Stomach smooth muscle (tissue), 2 donors: ENCODE measurements around the gene TTC3.
"Not testable (repeated sequence)": the region's sequence is repeated elsewhere in the genome, so short reads cannot be mapped to it uniquely, and the experiment has no call there.

Experiments used
- H3K27ac ChIP-seq: one replicate; pipeline ENCODE4 v1.7.0; 2013; ENCODE audit warnings: mild to moderate bottlenecking, low read length, inconsistent platforms
- H3K27me3 ChIP-seq, 2 donors: one replicate each; pipeline ENCODE4 v1.7.0; 2013; ENCODE audit warnings: low read length in 2 of 2; ENCODE audit not compliant: insufficient read depth in 2 of 2, control insufficient read depth in 1 of 2
- H3K36me3 ChIP-seq, 2 donors: one replicate each; pipeline ENCODE4 v1.7.0; 2013; ENCODE audit warnings: low read length in 2 of 2; ENCODE audit not compliant: control insufficient read depth in 2 of 2, insufficient read depth in 2 of 2
- H3K4me1 ChIP-seq: one replicate; pipeline ENCODE4 v1.7.0; 2013; ENCODE audit warnings: low read length; ENCODE audit not compliant: control insufficient read depth, insufficient read depth
- H3K4me3 ChIP-seq, 2 donors: one replicate each; pipeline ENCODE4 v1.7.0; 2013; ENCODE audit warnings: low read length in 2 of 2
- H3K9ac ChIP-seq, 2 donors: one replicate each; pipeline ENCODE4 v1.7.0; 2013; ENCODE audit warnings: low read length in 2 of 2, mild to moderate bottlenecking in 1 of 2
- H3K9me3 ChIP-seq, 2 donors: one replicate each; pipeline ENCODE4 v1.7.0; 2013; ENCODE audit warnings: low read length in 2 of 2; ENCODE audit not compliant: control insufficient read depth in 2 of 2
- donor health status: healthy.
- donor health status: Pancreatic carcinoma.

The TTC3 gene

GRCh38 chr21:37088186-37088735 lies 15.2 kb downstream of the TTC3 start:
- no peak overlapping the region for H3K4me3 ChIP-seq
- H3K27ac ChIP-seq = no peak overlapping the region
- H3K27me3 ChIP-seq = no peaks in the 10 kb centered on the region
- no peak overlapping the region for H3K9ac ChIP-seq
- no peaks in the 10 kb centered on the region for H3K9me3 ChIP-seq
- peaks cover 0 to 3% of the 10 kb centered on the region in 2 donors for H3K36me3 ChIP-seq
- H3K4me1 ChIP-seq = no peaks in the 10 kb centered on the region

- Histone ChIP-seq H3K4me1 (no peaks in the 10 kb centered on the region), H3K9me3 (no peaks in the 10 kb centered on the region), H3K27ac (no peak overlapping the region), H3K4me3 (no peak overlapping the region), H3K27me3 (no peaks in the 10 kb centered on the region), H3K36me3 (peaks cover 15 to 26% of the 10 kb centered on the region in 2 donors), H3K9ac (no peak overlapping the region)
Observed at GRCh38 chr21:37093977-37094376, 20.9 kb downstream of the TTC3 start.

- peaks cover 18 to 33% of the 10 kb centered on the region in 2 donors for H3K36me3 ChIP-seq
Observed at GRCh38 chr21:37095821-37096220, 22.8 kb downstream of the TTC3 start.

GRCh38 chr21:37098751-37099150 lies 25.7 kb downstream of the TTC3 start:
- Histone ChIP-seq H3K4me1 (no peaks in the 10 kb centered on the region), H3K4me3 (no peak overlapping the region), H3K9me3 (no peaks in the 10 kb centered on the region), H3K9ac (no peak overlapping the region), H3K27ac (no peak overlapping the region), H3K36me3 (peaks cover 18 to 33% of the 10 kb centered on the region in 2 donors), H3K27me3 (no peaks in the 10 kb centered on the region)

More at GRCh38 chr21:37095821-37096220, 22.8 kb downstream of the TTC3 start:
- Histone ChIP-seq H3K9me3 (no peaks in the 10 kb centered on the region), H3K27me3 (no peaks in the 10 kb centered on the region), H3K9ac (no peak overlapping the region), H3K4me3 (no peak overlapping the region), H3K4me1 (no peaks in the 10 kb centered on the region), H3K27ac (no peak overlapping the region)

GRCh38 chr21:37100316-37100715 lies 27.3 kb downstream of the TTC3 start:
- no peaks in the 10 kb centered on the region for H3K9me3 ChIP-seq
- H3K36me3 ChIP-seq = peaks cover 18 to 31% of the 10 kb centered on the region in 2 donors
- no peak overlapping the region for H3K27ac ChIP-seq
- no peaks in the 10 kb centered on the region for H3K4me1 ChIP-seq
- H3K27me3 ChIP-seq = no peaks in the 10 kb centered on the region
- no peak overlapping the region for H3K9ac ChIP-seq
- H3K4me3 ChIP-seq = no peak overlapping the region

- Histone ChIP-seq H3K4me3 (no peak overlapping the region), H3K4me1 (no peaks in the 10 kb centered on the region), H3K36me3 (peaks cover 13 to 23% of the 10 kb centered on the region in 2 donors), H3K27ac (no peak overlapping the region), H3K27me3 (no peaks in the 10 kb centered on the region), H3K9ac (no peak overlapping the region), H3K9me3 (no peaks in the 10 kb centered on the region)
Observed at GRCh38 chr21:37101384-37101783, 28.3 kb downstream of the TTC3 start.

- not testable (repeated sequence) for H3K27ac ChIP-seq, H3K9me3 ChIP-seq, H3K4me3 ChIP-seq, H3K4me1 ChIP-seq, H3K9ac ChIP-seq, H3K27me3 ChIP-seq
- H3K36me3 ChIP-seq = peaks cover 13 to 18% of the 10 kb centered on the region in 2 donors
Observed at GRCh38 chr21:37102746-37103145, 29.7 kb downstream of the TTC3 start.

- Histone ChIP-seq H3K27ac (no peak overlapping the region), H3K4me1 (no peaks in the 10 kb centered on the region), H3K9me3 (no peaks in the 10 kb centered on the region), H3K9ac (no peak overlapping the region), H3K27me3 (no peaks in the 10 kb centered on the region), H3K36me3 (peaks cover 4 to 7% of the 10 kb centered on the region in 2 donors), H3K4me3 (no peak overlapping the region)
Observed at GRCh38 chr21:37106998-37107397, 33.9 kb downstream of the TTC3 start.

- not testable (repeated sequence) for H3K9ac ChIP-seq, H3K27me3 ChIP-seq, H3K9me3 ChIP-seq, H3K36me3 ChIP-seq, H3K27ac ChIP-seq, H3K4me3 ChIP-seq, H3K4me1 ChIP-seq
Observed at GRCh38 chr21:37111029-37111428, 38.0 kb downstream of the TTC3 start.

GRCh38 chr21:37114301-37114700 lies 41.2 kb downstream of the TTC3 start:
- H3K4me3 ChIP-seq, H3K27ac ChIP-seq, H3K4me1 ChIP-seq, H3K9ac ChIP-seq, H3K27me3 ChIP-seq, H3K9me3 ChIP-seq, H3K36me3 ChIP-seq: not testable (repeated sequence)

- not testable (repeated sequence) for H3K27me3 ChIP-seq, H3K4me1 ChIP-seq, H3K27ac ChIP-seq, H3K36me3 ChIP-seq, H3K4me3 ChIP-seq, H3K9ac ChIP-seq, H3K9me3 ChIP-seq
Observed at GRCh38 chr21:37116459-37116858, 43.4 kb downstream of the TTC3 start.
